ENCODE measurements around the gene ABCC12. TPM values are rescaled to one million over a fixed set of nuclear protein-coding genes. Genes with fewer than 3 reads are reported as not detected.

The ABCC12 gene
- total and polyA plus RNA-seq, 2 of the 8 experiments (the other 6 are each of a cell fraction or from before 2014, with no cell fraction given): 0.05 TPM; not detected in 1

- Histone ChIP-seq H2BK5ac (ENCODE audit: low read depth, low read length) (no peak overlapping the region), H3K9me3 (ENCODE audit: insufficient read depth in 2 of 2, low read depth in 1 of 2, low read length in 1 of 2) (no peaks in the 10 kb centered on the region), H4K8ac (ENCODE audit: extremely low read depth, insufficient read depth, low read length) (no peak overlapping the region), H2BK20ac (ENCODE audit: low read length) (no peak overlapping the region), H3K9ac (replicated peaks in 1 of 4; ENCODE audit: extremely low read depth in 1 of 4, low read depth in 3 of 4, low read length in 3 of 4) (no peak overlapping the region), H3K56ac (replicated peaks; ENCODE audit: insufficient read length, low read depth, low read length) (no peak overlapping the region), H2BK120ac (replicated peaks; ENCODE audit: low read depth, low read length) (no peak overlapping the region), H2AFZ (ENCODE audit: low read length) (no peak overlapping the region), H4K5ac (ENCODE audit: insufficient read length, low read depth, low read length) (no peak overlapping the region), H3K4me2 (ENCODE audit: insufficient read depth in 1 of 2, low read depth in 2 of 2, low read length in 2 of 2) (no peak overlapping the region), H2BK12ac (ENCODE audit: low read depth, low read length) (no peak overlapping the region), H3K79me2 (ENCODE audit: control insufficient read depth in 1 of 2, insufficient read depth in 2 of 2, low read length in 2 of 2) (no peaks in the 10 kb centered on the region), H2BK15ac (ENCODE audit: low read length) (no peak overlapping the region), H3K79me1 (ENCODE audit: low read depth, low read length) (no peaks in the 10 kb centered on the region), H3K4me3 (ENCODE audit: extremely low read depth in 1 of 4, insufficient read depth in 2 of 4, low read depth in 3 of 4, low read length in 4 of 4) (no peak overlapping the region), H3K4me1 (replicated peaks in 1 of 4; ENCODE audit: control insufficient read depth in 3 of 4, insufficient read depth in 4 of 4, low read length in 3 of 4) (no peaks in the 10 kb centered on the region), H3K27me3 (replicated peaks in 1 of 4; ENCODE audit: control insufficient read depth in 3 of 4, extremely low read depth in 1 of 4, insufficient read depth in 3 of 4, low read length in 3 of 4) (no peaks in the 10 kb centered on the region), H4K91ac (replicated peaks; ENCODE audit: insufficient read length, low read length) (no peak overlapping the region), H3K18ac (ENCODE audit: extremely low read depth, low read length) (no peak overlapping the region), H3K23ac (ENCODE audit: insufficient read length) (no peak overlapping the region), H3K4ac (replicated peaks; ENCODE audit: insufficient read length, low read depth, low read length) (no peak overlapping the region), H3K14ac (ENCODE audit: insufficient read length) (no peak overlapping the region), H4K20me1 (replicated peaks in 1 of 2; ENCODE audit: control insufficient read depth in 1 of 2, insufficient read depth in 2 of 2, low read length in 2 of 2) (no peaks in the 10 kb centered on the region), H3K27ac (ENCODE audit: low read depth, low read length) (no peak overlapping the region), H2AK5ac (ENCODE audit: low read depth, low read length) (no peak overlapping the region), H3K23me2 (ENCODE audit: low read depth, low read length) (no peaks in the 10 kb centered on the region), H3K36me3 (ENCODE audit: control insufficient read depth in 2 of 4, insufficient read depth in 4 of 4, low read length in 3 of 4) (no peaks in the 10 kb centered on the region)
- 89% methylated on average over 9 of the region's 9 CpGs; no CpG with 5 or more reads in 1 of the 2 experiments for WGBS, 2 experiments (ENCODE audit: extremely low coverage in 1 of 2, insufficient coverage in 1 of 2, insufficient read length in 1 of 2, insufficient replicate concordance in 2 of 2, low coverage in 1 of 2, low lambda C conversion rate in 2 of 2, missing lambda C conversion rate in 1 of 2)
- FAIRE-seq (no peak), DNase-seq (ENCODE audit: low read depth in 1 of 2, low spot score in 2 of 2) (no peak)
- CTCF ChIA-PET (ENCODE audit: partially characterized antibody): interaction anchor here (2.1 kb wide), 1 partner anchor 27 kb away, joined by 6 read pairs; no protein-coding TSS in a partner anchor
- POLR2A ChIA-PET (ENCODE audit: partially characterized antibody): no interaction called here
- TF ChIP-seq POU5F1 (IDR thresholded peaks at IDR 0.05; ENCODE audit: low read depth, low read length) (no peak), HDAC6 (IDR thresholded peaks at IDR 0.05; ENCODE audit: low read depth, low read length) (no peak), TAF7 (optimal IDR thresholded peaks at IDR 0.05; ENCODE audit: borderline replicate concordance, low read depth, low read length) (no peak), TBP (IDR thresholded peaks at IDR 0.05; ENCODE audit: low read depth, low read length) (no peak), RNF2 (IDR thresholded peaks at IDR 0.05; ENCODE audit: borderline replicate concordance, low read depth, low read length, missing control alignments, poor library complexity, severe bottlenecking) (no peak), KDM1A (IDR thresholded peaks at IDR 0.05; ENCODE audit: borderline replicate concordance, low read length) (no peak), CTBP2 (IDR thresholded peaks at IDR 0.05; ENCODE audit: borderline replicate concordance, insufficient read depth, insufficient read length, low read length) (no peak), RBBP5 (IDR thresholded peaks at IDR 0.05; ENCODE audit: borderline replicate concordance, low read depth, low read length) (no peak), SP4 (IDR thresholded peaks at IDR 0.05; ENCODE audit: low read length) (no peak), SRF (IDR thresholded peaks at IDR 0.05; ENCODE audit: low read depth, low read length) (no peak), SIRT6 (IDR thresholded peaks at IDR 0.05; ENCODE audit: low read length) (no peak), TEAD4 (IDR thresholded peaks at IDR 0.05; ENCODE audit: low read depth, low read length) (no peak)
These were observed 11.9 kb downstream of the ABCC12 start for GRCh38 chr16:48143812-48144368.

Measured in H1 (cell line).